DMS114 treated with DMSO at 0.1 percent for 48 hours (cell line): ENCODE data around the gene LPAR6.

Experiments
- DNase-seq: peaks from one replicate; lab custom pipeline; 2025; ENCODE audit not compliant: unreplicated experiment; lab: John Stamatoyannopoulos, UW

LPAR6 gene

GRCh38 chr13:48377857-48378256, 35.1 kb downstream of the LPAR6 start:
- DNase-seq: no peak

GRCh38 chr13:48370815-48371214, 42.1 kb downstream of the LPAR6 start:
- DNase-seq: no peak

- DNase-seq: no peak
Measured at GRCh38 chr13:48369988-48370387, 42.9 kb downstream of the LPAR6 start.
